Measurements from ENCODE around the gene OBSCN.

DNA sequence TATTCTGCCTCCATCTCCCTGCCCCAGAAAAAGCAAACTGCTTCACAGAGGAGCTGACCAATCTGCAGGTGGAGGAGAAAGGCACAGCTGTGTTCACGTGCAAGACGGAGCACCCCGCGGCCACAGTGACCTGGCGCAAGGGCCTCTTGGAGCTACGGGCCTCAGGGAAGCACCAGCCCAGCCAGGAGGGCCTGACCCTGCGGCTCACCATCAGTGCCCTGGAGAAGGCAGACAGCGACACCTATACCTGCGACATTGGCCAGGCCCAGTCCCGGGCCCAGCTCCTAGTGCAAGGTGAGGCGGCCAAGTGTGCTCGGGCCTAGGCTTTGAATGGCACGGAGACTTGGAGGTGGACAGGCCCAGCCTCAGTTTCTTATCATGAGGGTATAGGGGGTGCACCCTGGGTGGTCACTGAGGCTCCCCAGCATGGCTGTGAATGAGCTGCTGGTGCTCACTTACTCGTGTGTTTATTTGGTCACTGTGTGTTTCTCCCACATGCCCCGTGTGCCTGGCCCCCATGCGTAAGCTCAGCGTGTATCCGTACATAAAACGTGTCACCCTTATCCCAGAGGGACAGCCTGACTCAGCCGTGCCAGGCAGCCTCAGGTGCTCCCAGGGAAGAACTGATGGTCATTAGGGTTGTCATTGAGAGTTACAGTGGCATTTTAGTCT is 75.8 kb downstream of the OBSCN start:
- TF ChIP-seq SMC3 (IDR thresholded peaks at IDR 0.05; ENCODE audit: borderline replicate concordance, low read length): no peak
- TF ChIP-seq, protein P1, sequence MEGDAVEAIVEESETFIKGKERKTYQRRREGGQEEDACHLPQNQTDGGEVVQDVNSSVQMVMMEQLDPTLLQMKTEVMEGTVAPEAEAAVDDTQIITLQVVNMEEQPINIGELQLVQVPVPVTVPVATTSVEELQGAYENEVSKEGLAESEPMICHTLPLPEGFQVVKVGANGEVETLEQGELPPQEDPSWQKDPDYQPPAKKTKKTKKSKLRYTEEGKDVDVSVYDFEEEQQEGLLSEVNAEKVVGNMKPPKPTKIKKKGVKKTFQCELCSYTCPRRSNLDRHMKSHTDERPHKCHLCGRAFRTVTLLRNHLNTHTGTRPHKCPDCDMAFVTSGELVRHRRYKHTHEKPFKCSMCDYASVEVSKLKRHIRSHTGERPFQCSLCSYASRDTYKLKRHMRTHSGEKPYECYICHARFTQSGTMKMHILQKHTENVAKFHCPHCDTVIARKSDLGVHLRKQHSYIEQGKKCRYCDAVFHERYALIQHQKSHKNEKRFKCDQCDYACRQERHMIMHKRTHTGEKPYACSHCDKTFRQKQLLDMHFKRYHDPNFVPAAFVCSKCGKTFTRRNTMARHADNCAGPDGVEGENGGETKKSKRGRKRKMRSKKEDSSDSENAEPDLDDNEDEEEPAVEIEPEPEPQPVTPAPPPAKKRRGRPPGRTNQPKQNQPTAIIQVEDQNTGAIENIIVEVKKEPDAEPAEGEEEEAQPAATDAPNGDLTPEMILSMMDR (IDR thresholded peaks at IDR 0.05 in 2 of 3, conservative IDR thresholded peaks at IDR 0.05 in 1 of 3; ENCODE audit: control insufficient read depth in 2 of 3, extremely low read depth in 1 of 3, insufficient read depth in 1 of 3, low read depth in 3 of 3, low read length in 3 of 3): no peak
- TF ChIP-seq, protein P2, sequence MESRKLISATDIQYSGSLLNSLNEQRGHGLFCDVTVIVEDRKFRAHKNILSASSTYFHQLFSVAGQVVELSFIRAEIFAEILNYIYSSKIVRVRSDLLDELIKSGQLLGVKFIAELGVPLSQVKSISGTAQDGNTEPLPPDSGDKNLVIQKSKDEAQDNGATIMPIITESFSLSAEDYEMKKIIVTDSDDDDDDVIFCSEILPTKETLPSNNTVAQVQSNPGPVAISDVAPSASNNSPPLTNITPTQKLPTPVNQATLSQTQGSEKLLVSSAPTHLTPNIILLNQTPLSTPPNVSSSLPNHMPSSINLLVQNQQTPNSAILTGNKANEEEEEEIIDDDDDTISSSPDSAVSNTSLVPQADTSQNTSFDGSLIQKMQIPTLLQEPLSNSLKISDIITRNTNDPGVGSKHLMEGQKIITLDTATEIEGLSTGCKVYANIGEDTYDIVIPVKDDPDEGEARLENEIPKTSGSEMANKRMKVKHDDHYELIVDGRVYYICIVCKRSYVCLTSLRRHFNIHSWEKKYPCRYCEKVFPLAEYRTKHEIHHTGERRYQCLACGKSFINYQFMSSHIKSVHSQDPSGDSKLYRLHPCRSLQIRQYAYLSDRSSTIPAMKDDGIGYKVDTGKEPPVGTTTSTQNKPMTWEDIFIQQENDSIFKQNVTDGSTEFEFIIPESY (IDR thresholded peaks at IDR 0.05): no peak
- no peak for TF ChIP-seq POLR2AphosphoS2 (IDR thresholded peaks at IDR 0.05; ENCODE audit: low read depth, low read length)
- no peak for TF ChIP-seq ZNF274 (IDR thresholded peaks at IDR 0.05; ENCODE audit: insufficient read depth, insufficient read length)
- TF ChIP-seq CHD2 (IDR thresholded peaks at IDR 0.05; ENCODE audit: borderline replicate concordance, low read depth, low read length): no peak
- no peak for TF ChIP-seq CBX5 (IDR thresholded peaks at IDR 0.05; ENCODE audit: low read depth)
- TF ChIP-seq POLR2AphosphoS5 (IDR thresholded peaks at IDR 0.05; ENCODE audit: low read length): no peak
- TF ChIP-seq POLR2A (IDR thresholded peaks at IDR 0.05; ENCODE audit: low read depth, low read length): no peak
